HL-60 (cell line): Measurements from ENCODE around the gene SCN10A.

Experiments
- POLR2AphosphoS5 ChIP-seq: IDR thresholded peaks from 2 replicates; pipeline ENCODE4 v1.6.1; 2012; ENCODE audit warnings: low read depth
- TF ChIP-seq, protein P1 (sequence below): IDR thresholded peaks from one replicate; pipeline ENCODE4 v1.5.1; 2011; ENCODE audit warnings: low read length, control low read depth, inconsistent platforms; ENCODE audit not compliant: insufficient read depth

DNA sequence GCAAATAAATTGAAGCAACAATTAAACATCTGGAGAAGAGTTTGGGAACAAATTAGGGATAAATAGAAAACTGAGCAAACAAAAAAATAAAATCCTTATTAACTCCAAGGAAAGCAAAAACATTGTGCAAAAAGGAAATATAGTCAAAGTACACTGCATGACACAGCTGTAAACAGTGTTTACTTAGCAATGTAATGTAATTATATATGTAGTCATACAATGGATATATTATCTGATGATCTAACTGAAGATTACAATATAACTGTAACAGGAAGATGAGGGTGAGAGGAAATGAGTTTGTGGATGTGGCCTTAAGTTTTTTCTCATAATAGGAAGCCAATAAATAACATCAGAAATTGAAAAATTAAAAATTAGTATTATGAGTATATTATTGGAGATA is 42.5 kb downstream of the SCN10A start:
- no peak for TF ChIP-seq POLR2AphosphoS5
- TF ChIP-seq, protein P1, sequence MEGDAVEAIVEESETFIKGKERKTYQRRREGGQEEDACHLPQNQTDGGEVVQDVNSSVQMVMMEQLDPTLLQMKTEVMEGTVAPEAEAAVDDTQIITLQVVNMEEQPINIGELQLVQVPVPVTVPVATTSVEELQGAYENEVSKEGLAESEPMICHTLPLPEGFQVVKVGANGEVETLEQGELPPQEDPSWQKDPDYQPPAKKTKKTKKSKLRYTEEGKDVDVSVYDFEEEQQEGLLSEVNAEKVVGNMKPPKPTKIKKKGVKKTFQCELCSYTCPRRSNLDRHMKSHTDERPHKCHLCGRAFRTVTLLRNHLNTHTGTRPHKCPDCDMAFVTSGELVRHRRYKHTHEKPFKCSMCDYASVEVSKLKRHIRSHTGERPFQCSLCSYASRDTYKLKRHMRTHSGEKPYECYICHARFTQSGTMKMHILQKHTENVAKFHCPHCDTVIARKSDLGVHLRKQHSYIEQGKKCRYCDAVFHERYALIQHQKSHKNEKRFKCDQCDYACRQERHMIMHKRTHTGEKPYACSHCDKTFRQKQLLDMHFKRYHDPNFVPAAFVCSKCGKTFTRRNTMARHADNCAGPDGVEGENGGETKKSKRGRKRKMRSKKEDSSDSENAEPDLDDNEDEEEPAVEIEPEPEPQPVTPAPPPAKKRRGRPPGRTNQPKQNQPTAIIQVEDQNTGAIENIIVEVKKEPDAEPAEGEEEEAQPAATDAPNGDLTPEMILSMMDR: no peak
